HEK293 (cell line): Measurements from ENCODE around the gene MRNIP.

Experiments used
- CTCF ChIA-PET: fragments of 350-600 bp; formaldehyde crosslinking; extraction: SDS; loops from one replicate; lab custom pipeline; 2021; ENCODE audit warnings: antibody characterized with exemption; lab: Yijun Ruan, JAX
- POLR2A ChIA-PET: fragments of 300-600 bp; formaldehyde crosslinking; extraction: SDS; loops from one replicate; lab custom pipeline; 2020; ENCODE audit warnings: antibody characterized with exemption, inconsistent platforms; lab: Yijun Ruan, JAX
- H3K27ac ChIP-seq: fragments of 200-500 bp; sonication (Bioruptor generic); 2 replicates; pipeline ENCODE4 v1.5.1; 2014; ENCODE audit warnings: low read depth, low read length, control low read depth, inconsistent platforms; ENCODE audit errors: extremely low read depth
- H3K36me3 ChIP-seq, 2 experiments: fragments of 200-500 bp in 1 of 2; sonication (Bioruptor generic) in 1 of 2; 1 replicate in 1 of 2; 2 replicates in 1 of 2; pipeline ENCODE4 v1.5.1; 2014 to 2017; ENCODE audit warnings: inconsistent platforms in 2 of 2, low read length in 2 of 2; ENCODE audit not compliant: control insufficient read depth in 2 of 2, insufficient read depth in 1 of 2
- H3K4me1 ChIP-seq: fragments of 200-500 bp; sonication (Bioruptor generic); 2 replicates; pipeline ENCODE4 v1.5.1; 2014; ENCODE audit warnings: mild to moderate bottlenecking, low read length, inconsistent platforms; ENCODE audit not compliant: control insufficient read depth, insufficient read depth
- H3K4me3 ChIP-seq: 2 replicates; pipeline ENCODE4 v1.5.1; 2011; ENCODE audit warnings: low read depth, mild to moderate bottlenecking, control low read depth, low read length, moderate library complexity
- H3K9me3 ChIP-seq: fragments of 200-500 bp; sonication (Bioruptor generic); 2 replicates; pipeline ENCODE4 v1.5.1; 2014; ENCODE audit warnings: low read depth, low read length, inconsistent platforms; ENCODE audit not compliant: control insufficient read depth, insufficient read depth
- BCL11B ChIP-seq: fragments of 450-650 bp; formaldehyde crosslinking; IDR thresholded peaks from 2 replicates; pipeline ENCODE4 v1.5.1; 2016; ENCODE audit warnings: low read depth, missing biosample characterization, missing genetic modification characterization
- FEZF1 ChIP-seq: fragments of 450-650 bp; formaldehyde crosslinking; IDR thresholded peaks from 2 replicates; pipeline ENCODE4 v1.5.1; 2016; ENCODE audit warnings: missing biosample characterization, missing genetic modification characterization
- HOXA7 ChIP-seq: sonication (generic); formaldehyde crosslinking; IDR thresholded peaks from 2 replicates; pipeline ENCODE4 v1.8.1; 2022; ENCODE audit warnings: missing genetic modification reagents, borderline replicate concordance
- HOXD13 ChIP-seq: sonication (generic); formaldehyde crosslinking; IDR thresholded peaks from 2 replicates; pipeline ENCODE4 v1.8.0; 2022; ENCODE audit warnings: missing genetic modification reagents, borderline replicate concordance
- KLF1 ChIP-seq: fragments of 450-650 bp; formaldehyde crosslinking; IDR thresholded peaks from 2 replicates; pipeline ENCODE4 v1.5.1; 2016; ENCODE audit warnings: missing biosample characterization, missing genetic modification characterization
- ZFHX2 ChIP-seq: fragments of 450-650 bp; formaldehyde crosslinking; conservative IDR thresholded peaks from 2 replicates; pipeline ENCODE4 v1.5.1; 2016; ENCODE audit warnings: missing biosample characterization, missing genetic modification characterization
- ZFP3 ChIP-seq: fragments of 450-650 bp; formaldehyde crosslinking; IDR thresholded peaks from 2 replicates; pipeline ENCODE4 v1.5.1; 2016; ENCODE audit warnings: low read depth, missing biosample characterization, missing genetic modification characterization
- ZNF16 ChIP-seq: fragments of 450-650 bp; formaldehyde crosslinking; IDR thresholded peaks from 2 replicates; pipeline ENCODE4 v1.5.1; 2016; ENCODE audit warnings: low read depth, missing biosample characterization, missing genetic modification characterization
- ZNF211 ChIP-seq: fragments of 450-650 bp; formaldehyde crosslinking; IDR thresholded peaks from 2 replicates; pipeline ENCODE4 v1.5.1; 2016; ENCODE audit warnings: low read depth, missing biosample characterization, missing genetic modification characterization
- ZNF24 ChIP-seq: fragments of 450-650 bp; formaldehyde crosslinking; IDR thresholded peaks from 2 replicates; pipeline ENCODE4 v1.5.1; 2016; ENCODE audit warnings: missing biosample characterization, missing genetic modification characterization
- ZNF248 ChIP-seq: fragments of 450-650 bp; formaldehyde crosslinking; IDR thresholded peaks from 2 replicates; pipeline ENCODE4 v1.5.1; 2017; ENCODE audit warnings: missing biosample characterization, missing genetic modification characterization
- ZNF560 ChIP-seq: fragments of 450-650 bp; formaldehyde crosslinking; IDR thresholded peaks from 2 replicates; pipeline ENCODE4 v1.5.1; 2017; ENCODE audit warnings: missing biosample characterization, missing genetic modification characterization, borderline replicate concordance
- ZNF76 ChIP-seq: fragments of 450-650 bp; formaldehyde crosslinking; IDR thresholded peaks from 2 replicates; pipeline ENCODE4; 2016; ENCODE audit warnings: low read depth, missing biosample characterization, missing genetic modification characterization, borderline replicate concordance
- TF ChIP-seq, protein P1 (sequence below): fragments of 450-650 bp; formaldehyde crosslinking; IDR thresholded peaks from 2 replicates; pipeline ENCODE4 v1.5.1; 2017; ENCODE audit warnings: missing biosample characterization, missing genetic modification characterization
- TF ChIP-seq, protein P2 (sequence below): fragments of 450-650 bp; formaldehyde crosslinking; IDR thresholded peaks from 2 replicates; pipeline ENCODE4 v1.5.1; 2016; ENCODE audit warnings: missing biosample characterization, missing genetic modification characterization
- TF ChIP-seq, protein P3 (sequence below): fragments of 450-650 bp; formaldehyde crosslinking; IDR thresholded peaks from 2 replicates; pipeline ENCODE4 v1.5.1; 2016; ENCODE audit warnings: missing biosample characterization, missing genetic modification characterization

MRNIP gene

DNA sequence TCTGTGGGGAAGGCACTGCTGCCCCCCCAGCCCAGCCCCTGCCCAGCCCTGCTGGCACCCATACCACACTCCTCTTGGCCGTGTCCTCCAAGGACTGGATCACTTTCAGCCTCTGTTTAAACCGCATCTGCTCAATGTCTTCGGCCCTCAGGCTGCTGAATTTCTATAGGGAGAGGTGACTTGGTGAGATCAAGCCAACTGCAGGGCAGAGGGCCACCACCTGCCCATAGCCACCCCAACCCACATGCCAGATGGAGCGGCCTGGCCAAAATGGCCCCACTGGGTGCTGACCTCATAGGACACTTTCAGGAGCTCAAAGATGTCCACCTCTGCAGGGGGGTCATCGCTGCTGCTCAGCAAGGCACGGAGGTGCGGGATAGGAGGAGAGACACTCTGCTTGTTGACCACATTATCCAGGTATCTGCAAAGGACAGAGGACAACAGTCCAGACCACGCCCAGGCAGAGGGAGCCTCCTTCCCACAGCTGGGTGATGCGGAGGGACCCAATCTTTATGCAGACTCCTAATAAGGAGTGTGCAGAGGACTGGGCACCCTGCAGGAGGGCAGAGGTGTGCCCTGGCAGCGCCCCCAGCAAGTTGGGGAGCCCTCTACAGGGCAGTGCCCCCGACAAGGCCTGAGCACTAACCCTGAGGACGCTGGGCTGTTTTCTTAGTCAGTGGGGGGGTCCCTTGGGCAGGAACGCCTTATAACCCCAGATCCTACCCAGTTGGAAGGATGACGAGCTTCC is 14.4 kb upstream of the MRNIP start:
- ChIA-PET POLR2A (no interaction called here), CTCF (no interaction called here)
- Histone ChIP-seq H3K36me3 (peaks cover 6 to 93% of the 10 kb centered on the region in 2 experiments), H3K4me1 (no peaks in the 10 kb centered on the region), H3K4me3 (no peak overlapping the region), H3K9me3 (no peaks in the 10 kb centered on the region), H3K27ac (no peak overlapping the region)
- TF ChIP-seq ZNF560 (tag by site-specific recombination) (no peak), KLF1 (tag by site-specific recombination) (no peak), HOXD13 (CRISPR knock-in tag) (no peak), ZNF24 (tag by site-specific recombination) (no peak), ZNF16 (tag by site-specific recombination) (no peak), FEZF1 (tag by site-specific recombination) (no peak), ZNF211 (no peak), ZNF76 (no peak), ZFP3 (tag by site-specific recombination) (no peak), HOXA7 (CRISPR knock-in tag) (no peak), ZNF248 (tag by site-specific recombination) (no peak), BCL11B (tag by site-specific recombination) (no peak), ZFHX2 (tag by site-specific recombination) (no peak)
- TF ChIP-seq, protein P1, sequence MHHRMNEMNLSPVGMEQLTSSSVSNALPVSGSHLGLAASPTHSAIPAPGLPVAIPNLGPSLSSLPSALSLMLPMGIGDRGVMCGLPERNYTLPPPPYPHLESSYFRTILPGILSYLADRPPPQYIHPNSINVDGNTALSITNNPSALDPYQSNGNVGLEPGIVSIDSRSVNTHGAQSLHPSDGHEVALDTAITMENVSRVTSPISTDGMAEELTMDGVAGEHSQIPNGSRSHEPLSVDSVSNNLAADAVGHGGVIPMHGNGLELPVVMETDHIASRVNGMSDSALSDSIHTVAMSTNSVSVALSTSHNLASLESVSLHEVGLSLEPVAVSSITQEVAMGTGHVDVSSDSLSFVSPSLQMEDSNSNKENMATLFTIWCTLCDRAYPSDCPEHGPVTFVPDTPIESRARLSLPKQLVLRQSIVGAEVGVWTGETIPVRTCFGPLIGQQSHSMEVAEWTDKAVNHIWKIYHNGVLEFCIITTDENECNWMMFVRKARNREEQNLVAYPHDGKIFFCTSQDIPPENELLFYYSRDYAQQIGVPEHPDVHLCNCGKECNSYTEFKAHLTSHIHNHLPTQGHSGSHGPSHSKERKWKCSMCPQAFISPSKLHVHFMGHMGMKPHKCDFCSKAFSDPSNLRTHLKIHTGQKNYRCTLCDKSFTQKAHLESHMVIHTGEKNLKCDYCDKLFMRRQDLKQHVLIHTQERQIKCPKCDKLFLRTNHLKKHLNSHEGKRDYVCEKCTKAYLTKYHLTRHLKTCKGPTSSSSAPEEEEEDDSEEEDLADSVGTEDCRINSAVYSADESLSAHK: no peak
- TF ChIP-seq, protein P2, sequence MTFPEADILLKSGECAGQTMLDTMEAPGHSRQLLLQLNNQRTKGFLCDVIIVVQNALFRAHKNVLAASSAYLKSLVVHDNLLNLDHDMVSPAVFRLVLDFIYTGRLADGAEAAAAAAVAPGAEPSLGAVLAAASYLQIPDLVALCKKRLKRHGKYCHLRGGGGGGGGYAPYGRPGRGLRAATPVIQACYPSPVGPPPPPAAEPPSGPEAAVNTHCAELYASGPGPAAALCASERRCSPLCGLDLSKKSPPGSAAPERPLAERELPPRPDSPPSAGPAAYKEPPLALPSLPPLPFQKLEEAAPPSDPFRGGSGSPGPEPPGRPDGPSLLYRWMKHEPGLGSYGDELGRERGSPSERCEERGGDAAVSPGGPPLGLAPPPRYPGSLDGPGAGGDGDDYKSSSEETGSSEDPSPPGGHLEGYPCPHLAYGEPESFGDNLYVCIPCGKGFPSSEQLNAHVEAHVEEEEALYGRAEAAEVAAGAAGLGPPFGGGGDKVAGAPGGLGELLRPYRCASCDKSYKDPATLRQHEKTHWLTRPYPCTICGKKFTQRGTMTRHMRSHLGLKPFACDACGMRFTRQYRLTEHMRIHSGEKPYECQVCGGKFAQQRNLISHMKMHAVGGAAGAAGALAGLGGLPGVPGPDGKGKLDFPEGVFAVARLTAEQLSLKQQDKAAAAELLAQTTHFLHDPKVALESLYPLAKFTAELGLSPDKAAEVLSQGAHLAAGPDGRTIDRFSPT (tag by site-specific recombination): no peak
- TF ChIP-seq, protein P3, sequence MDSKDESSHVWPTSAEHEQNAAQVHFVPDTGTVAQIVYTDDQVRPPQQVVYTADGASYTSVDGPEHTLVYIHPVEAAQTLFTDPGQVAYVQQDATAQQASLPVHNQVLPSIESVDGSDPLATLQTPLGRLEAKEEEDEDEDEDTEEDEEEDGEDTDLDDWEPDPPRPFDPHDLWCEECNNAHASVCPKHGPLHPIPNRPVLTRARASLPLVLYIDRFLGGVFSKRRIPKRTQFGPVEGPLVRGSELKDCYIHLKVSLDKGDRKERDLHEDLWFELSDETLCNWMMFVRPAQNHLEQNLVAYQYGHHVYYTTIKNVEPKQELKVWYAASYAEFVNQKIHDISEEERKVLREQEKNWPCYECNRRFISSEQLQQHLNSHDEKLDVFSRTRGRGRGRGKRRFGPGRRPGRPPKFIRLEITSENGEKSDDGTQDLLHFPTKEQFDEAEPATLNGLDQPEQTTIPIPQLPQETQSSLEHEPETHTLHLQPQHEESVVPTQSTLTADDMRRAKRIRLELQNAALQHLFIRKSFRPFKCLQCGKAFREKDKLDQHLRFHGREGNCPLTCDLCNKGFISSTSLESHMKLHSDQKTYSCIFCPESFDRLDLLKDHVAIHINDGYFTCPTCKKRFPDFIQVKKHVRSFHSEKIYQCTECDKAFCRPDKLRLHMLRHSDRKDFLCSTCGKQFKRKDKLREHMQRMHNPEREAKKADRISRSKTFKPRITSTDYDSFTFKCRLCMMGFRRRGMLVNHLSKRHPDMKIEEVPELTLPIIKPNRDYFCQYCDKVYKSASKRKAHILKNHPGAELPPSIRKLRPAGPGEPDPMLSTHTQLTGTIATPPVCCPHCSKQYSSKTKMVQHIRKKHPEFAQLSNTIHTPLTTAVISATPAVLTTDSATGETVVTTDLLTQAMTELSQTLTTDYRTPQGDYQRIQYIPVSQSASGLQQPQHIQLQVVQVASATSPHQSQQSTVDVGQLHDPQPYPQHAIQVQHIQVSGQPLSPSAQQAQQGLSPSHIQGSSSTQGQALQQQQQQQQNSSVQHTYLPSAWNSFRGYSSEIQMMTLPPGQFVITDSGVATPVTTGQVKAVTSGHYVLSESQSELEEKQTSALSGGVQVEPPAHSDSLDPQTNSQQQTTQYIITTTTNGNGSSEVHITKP (tag by site-specific recombination): no peak
